Endothelial cell of umbilical vein (primary cell): ENCODE data around the gene RBM38. TPM values are rescaled to one million over a fixed set of nuclear protein-coding genes. Genes with fewer than 3 reads are reported as not detected.

Source experiments
- BruUV-seq: library from RNA; stranded (reverse); fragments of 400-500 nt; replicated peaks from 2 replicates; lab custom pipeline; 2021; lab: Mats Ljungman, UMichigan
- CTCF ChIA-PET: fragments of 300-600, 350-600 bp; sonication (Branson Sonifier 250); formaldehyde crosslinking; loops from one replicate; lab custom pipeline; 2021; ENCODE audit warnings: antibody characterized with exemption, inconsistent platforms; lab: Charles Lee
- POLR2A ChIA-PET: fragments of 300-600, 350-600 bp; sonication (Branson Sonifier 250); formaldehyde crosslinking; loops from one replicate; lab custom pipeline; 2021; ENCODE audit warnings: antibody characterized with exemption, inconsistent platforms; lab: Charles Lee
- DNase-seq: peaks from one replicate; pipeline ENCODE4 v3.0.0-alpha.2; 2011; ENCODE audit warnings: low read depth, low spot score
- FAIRE-seq: peaks from 2 replicates; lab custom pipeline; 2011; peaks lifted over from hg19 to GRCh38; lab: Jason Lieb, UNC
- H2AFZ ChIP-seq: 2 replicates; pipeline ENCODE4 v1.6.0; 2012; ENCODE audit warnings: low read depth, low read length, control low read depth, inconsistent platforms
- H3K27ac ChIP-seq: 2 replicates; pipeline ENCODE4 v1.5.1; 2011; ENCODE audit warnings: low read depth, mild to moderate bottlenecking, control low read depth, low read length, moderate library complexity; ENCODE audit not compliant: insufficient read depth
- H3K27me3 ChIP-seq, 2 experiments: 2 replicates each; pipeline versions ENCODE4 v1.6.0 to v1.6.1; 2011; ENCODE audit warnings: low read length in 2 of 2, mixed read lengths in 1 of 2; ENCODE audit not compliant: control insufficient read depth in 2 of 2, insufficient read depth in 2 of 2
- H3K36me3 ChIP-seq, 2 experiments: 2 replicates in 1 of 2; 3 replicates in 1 of 2; pipeline ENCODE4 v1.5.1; 2011; ENCODE audit warnings: low read length in 2 of 2, mild to moderate bottlenecking in 1 of 2, moderate library complexity in 1 of 2; ENCODE audit not compliant: control insufficient read depth in 2 of 2, insufficient read depth in 2 of 2; ENCODE audit errors: extremely low read depth in 1 of 2
- H3K4me1 ChIP-seq: 3 replicates; pipeline ENCODE4 v1.5.1; 2011; ENCODE audit warnings: mild to moderate bottlenecking, low read length; ENCODE audit not compliant: control insufficient read depth, insufficient read depth; ENCODE audit errors: extremely low read depth
- H3K4me2 ChIP-seq: 2 replicates; pipeline ENCODE4 v1.6.1; 2011; ENCODE audit warnings: low read length, control low read depth, mixed read lengths; ENCODE audit not compliant: insufficient read depth
- H3K4me3 ChIP-seq, 3 experiments: fragments of 200-600 bp in 1 of 3; sonication (generic), shearing (Covaris generic) in 1 of 3; replicated peaks in 1 of 3; 2 replicates each; pipeline ENCODE4 v1.5.1; 2011 to 2016; ENCODE audit warnings: control low read depth in 3 of 3, low read length in 3 of 3, mild to moderate bottlenecking in 2 of 3, inconsistent platforms in 1 of 3, low read depth in 1 of 3, moderate library complexity in 1 of 3; ENCODE audit not compliant: insufficient read depth in 1 of 3
- H3K79me2 ChIP-seq: 2 replicates; pipeline ENCODE4 v1.6.0; 2012; ENCODE audit warnings: low read length, inconsistent platforms; ENCODE audit not compliant: control insufficient read depth, insufficient read depth
- H3K9ac ChIP-seq: replicated peaks from 2 replicates; pipeline ENCODE3; 2011; ENCODE audit warnings: low read length, control low read depth; ENCODE audit not compliant: insufficient read depth; ENCODE audit errors: extremely low read depth
- H3K9me1 ChIP-seq: replicated peaks from 3 replicates; pipeline ENCODE4 v1.6.0; 2011; ENCODE audit warnings: mild to moderate bottlenecking, low read length; ENCODE audit not compliant: control insufficient read depth, insufficient read depth; ENCODE audit errors: extremely low read depth
- H3K9me3 ChIP-seq: replicated peaks from 2 replicates; pipeline ENCODE4 v1.5.1; 2012; ENCODE audit warnings: low read length, inconsistent platforms; ENCODE audit not compliant: control insufficient read depth, insufficient read depth
- H4K20me1 ChIP-seq: replicated peaks from 2 replicates; pipeline ENCODE3; 2011; ENCODE audit warnings: mild to moderate bottlenecking, low read length; ENCODE audit not compliant: control insufficient read depth, insufficient read depth; ENCODE audit errors: extremely low read depth
- EZH2 ChIP-seq: IDR thresholded peaks from 2 replicates; pipeline ENCODE4 v1.6.1; 2012; ENCODE audit warnings: borderline replicate concordance, low read depth, mild to moderate bottlenecking, moderate library complexity, low read length, inconsistent platforms; ENCODE audit not compliant: severe bottlenecking
- FOS ChIP-seq: IDR thresholded peaks from 2 replicates; pipeline ENCODE4 v1.6.1; 2011; ENCODE audit warnings: mild to moderate bottlenecking, low read length, moderate library complexity, borderline replicate concordance; ENCODE audit not compliant: insufficient read depth
- GATA2 ChIP-seq: IDR thresholded peaks from 2 replicates; pipeline ENCODE4 v1.7.0; 2011; ENCODE audit warnings: low read depth, mild to moderate bottlenecking, moderate library complexity, mixed read lengths, low read length; ENCODE audit not compliant: insufficient read length, insufficient read depth
- JUN ChIP-seq: IDR thresholded peaks from 2 replicates; pipeline ENCODE4 v1.6.1; 2011; ENCODE audit warnings: borderline replicate concordance, low read depth; ENCODE audit not compliant: insufficient read length, insufficient read depth
- MYC ChIP-seq: IDR thresholded peaks from one replicate; pipeline ENCODE4 v1.6.1; 2011; ENCODE audit warnings: mild to moderate bottlenecking, low read depth, low read length
- POLR2A ChIP-seq: IDR thresholded peaks from 2 replicates; pipeline ENCODE4 v1.6.1; 2012; ENCODE audit warnings: low read depth, mild to moderate bottlenecking, control low read depth, low read length
- POLR2AphosphoS5 ChIP-seq: IDR thresholded peaks from 2 replicates; pipeline ENCODE4 v1.6.1; 2012; ENCODE audit warnings: low read depth, mild to moderate bottlenecking, control low read depth, low read length, moderate library complexity; ENCODE audit not compliant: insufficient read depth
- dilution Hi-C: fragments of 300-500 bp; cut with MboI; formaldehyde crosslinking; loops from one replicate; pipeline ENCODE4 v1.15.0; 2019; ENCODE audit warnings: low sequenced_read_pairs; ENCODE audit not compliant: extremely low pct_ligation_motif_present
- intact Hi-C: fragments of 100-400 bp; cut with micrococcal nuclease; formaldehyde crosslinking; loops from one replicate; pipeline ENCODE4 v1.10.0; 2022
- polyA plus RNA-seq, 4 experiments: library from polyadenylated mRNA; depleted of rRNA in 3 of 4; stranded (reverse) in 3 of 4; unstranded in 1 of 4; fragments of >200 nt; gene quantifications; 2 replicates each; pipeline versions ENCODE4 v1.2.1 to v1.2.3, GENCODE V29; 2011 to 2012; ENCODE audit warnings: missing spikeins in 1 of 4
- total RNA-seq: library from RNA; stranded (reverse); gene quantifications from 2 replicates; pipeline ENCODE4 v1.2.3, GENCODE V29; 2021
- TF ChIP-seq, protein P1 (sequence below), 2 donors: IDR thresholded peaks; 1 replicate in 1 of 2; 2 replicates in 1 of 2; pipeline ENCODE4 v1.5.1; 2011; ENCODE audit warnings: low read length in 2 of 2, mild to moderate bottlenecking in 2 of 2, moderate library complexity in 2 of 2, control low read depth in 1 of 2, inconsistent platforms in 1 of 2, low read depth in 1 of 2; ENCODE audit not compliant: insufficient read depth in 1 of 2; ENCODE audit errors: extremely low read depth in 1 of 2
- TF ChIP-seq, protein P2 (sequence below): IDR thresholded peaks from 2 replicates; pipeline ENCODE4 v1.6.1; 2011; ENCODE audit not compliant: insufficient read depth, insufficient read length

RBM38 gene
- total and polyA plus RNA-seq, 2 donors (not counting 3 experiments of a cell fraction or from before 2014, with no cell fraction given): 22.1 to 37.4 TPM

DNA sequence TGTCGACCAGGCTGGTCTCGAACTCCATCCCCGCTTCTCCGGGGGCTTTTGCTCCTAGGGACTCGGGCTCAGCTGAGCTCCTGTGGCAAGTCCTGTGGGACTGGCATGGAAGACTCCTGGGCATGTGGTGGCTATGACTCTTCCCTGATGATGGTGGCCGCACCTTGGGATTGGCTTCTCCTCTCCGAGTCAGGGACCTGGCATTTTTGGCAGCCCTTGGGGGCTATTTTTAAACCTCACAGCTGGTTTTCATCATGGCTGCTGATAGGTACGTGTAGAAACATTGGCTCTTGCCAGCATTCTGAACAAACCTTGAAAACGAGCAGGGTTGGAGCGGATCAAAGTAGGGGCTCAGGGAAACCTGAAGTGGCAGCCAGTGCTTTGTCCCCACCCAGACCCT lies 54.1 kb downstream of the RBM38 start:
- no TSS peak for BruUV-seq
- DNase-seq (no peak), FAIRE-seq (no peak)
- Histone ChIP-seq H3K27me3 (no peaks in the 10 kb centered on the region), H2AFZ (no peak overlapping the region), H3K9me3 (no peaks in the 10 kb centered on the region), H3K9me1 (no peaks in the 10 kb centered on the region), H3K27ac (no peak overlapping the region), H3K4me1 (no peaks in the 10 kb centered on the region), H4K20me1 (no peaks in the 10 kb centered on the region), H3K4me2 (no peak overlapping the region), H3K4me3 (no peak overlapping the region), H3K9ac (no peak overlapping the region), H3K36me3 (no peaks in the 10 kb centered on the region), H3K79me2 (no peaks in the 10 kb centered on the region)
- no peak for TF ChIP-seq FOS
- TF ChIP-seq POLR2AphosphoS5: no peak
- TF ChIP-seq, protein P1, sequence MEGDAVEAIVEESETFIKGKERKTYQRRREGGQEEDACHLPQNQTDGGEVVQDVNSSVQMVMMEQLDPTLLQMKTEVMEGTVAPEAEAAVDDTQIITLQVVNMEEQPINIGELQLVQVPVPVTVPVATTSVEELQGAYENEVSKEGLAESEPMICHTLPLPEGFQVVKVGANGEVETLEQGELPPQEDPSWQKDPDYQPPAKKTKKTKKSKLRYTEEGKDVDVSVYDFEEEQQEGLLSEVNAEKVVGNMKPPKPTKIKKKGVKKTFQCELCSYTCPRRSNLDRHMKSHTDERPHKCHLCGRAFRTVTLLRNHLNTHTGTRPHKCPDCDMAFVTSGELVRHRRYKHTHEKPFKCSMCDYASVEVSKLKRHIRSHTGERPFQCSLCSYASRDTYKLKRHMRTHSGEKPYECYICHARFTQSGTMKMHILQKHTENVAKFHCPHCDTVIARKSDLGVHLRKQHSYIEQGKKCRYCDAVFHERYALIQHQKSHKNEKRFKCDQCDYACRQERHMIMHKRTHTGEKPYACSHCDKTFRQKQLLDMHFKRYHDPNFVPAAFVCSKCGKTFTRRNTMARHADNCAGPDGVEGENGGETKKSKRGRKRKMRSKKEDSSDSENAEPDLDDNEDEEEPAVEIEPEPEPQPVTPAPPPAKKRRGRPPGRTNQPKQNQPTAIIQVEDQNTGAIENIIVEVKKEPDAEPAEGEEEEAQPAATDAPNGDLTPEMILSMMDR (IDR thresholded peaks at IDR 0.05; ENCODE audit: extremely low read depth in 1 of 2, insufficient read depth in 1 of 2, low read depth in 1 of 2, low read length in 2 of 2): no peak
- TF ChIP-seq, protein P2, sequence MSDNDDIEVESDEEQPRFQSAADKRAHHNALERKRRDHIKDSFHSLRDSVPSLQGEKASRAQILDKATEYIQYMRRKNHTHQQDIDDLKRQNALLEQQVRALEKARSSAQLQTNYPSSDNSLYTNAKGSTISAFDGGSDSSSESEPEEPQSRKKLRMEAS: no peak
- TF ChIP-seq POLR2A: no peak
- no peak for TF ChIP-seq JUN
- TF ChIP-seq MYC: no peak
- TF ChIP-seq EZH2: no peak
- no peak for TF ChIP-seq GATA2
- POLR2A ChIA-PET: no interaction called here
- dilution Hi-C loops: no loop called here
- CTCF ChIA-PET: no interaction called here
- intact Hi-C loops: no loop called here
